Measurements from ENCODE around the gene TRAF2.

TRAF2 gene

DNA sequence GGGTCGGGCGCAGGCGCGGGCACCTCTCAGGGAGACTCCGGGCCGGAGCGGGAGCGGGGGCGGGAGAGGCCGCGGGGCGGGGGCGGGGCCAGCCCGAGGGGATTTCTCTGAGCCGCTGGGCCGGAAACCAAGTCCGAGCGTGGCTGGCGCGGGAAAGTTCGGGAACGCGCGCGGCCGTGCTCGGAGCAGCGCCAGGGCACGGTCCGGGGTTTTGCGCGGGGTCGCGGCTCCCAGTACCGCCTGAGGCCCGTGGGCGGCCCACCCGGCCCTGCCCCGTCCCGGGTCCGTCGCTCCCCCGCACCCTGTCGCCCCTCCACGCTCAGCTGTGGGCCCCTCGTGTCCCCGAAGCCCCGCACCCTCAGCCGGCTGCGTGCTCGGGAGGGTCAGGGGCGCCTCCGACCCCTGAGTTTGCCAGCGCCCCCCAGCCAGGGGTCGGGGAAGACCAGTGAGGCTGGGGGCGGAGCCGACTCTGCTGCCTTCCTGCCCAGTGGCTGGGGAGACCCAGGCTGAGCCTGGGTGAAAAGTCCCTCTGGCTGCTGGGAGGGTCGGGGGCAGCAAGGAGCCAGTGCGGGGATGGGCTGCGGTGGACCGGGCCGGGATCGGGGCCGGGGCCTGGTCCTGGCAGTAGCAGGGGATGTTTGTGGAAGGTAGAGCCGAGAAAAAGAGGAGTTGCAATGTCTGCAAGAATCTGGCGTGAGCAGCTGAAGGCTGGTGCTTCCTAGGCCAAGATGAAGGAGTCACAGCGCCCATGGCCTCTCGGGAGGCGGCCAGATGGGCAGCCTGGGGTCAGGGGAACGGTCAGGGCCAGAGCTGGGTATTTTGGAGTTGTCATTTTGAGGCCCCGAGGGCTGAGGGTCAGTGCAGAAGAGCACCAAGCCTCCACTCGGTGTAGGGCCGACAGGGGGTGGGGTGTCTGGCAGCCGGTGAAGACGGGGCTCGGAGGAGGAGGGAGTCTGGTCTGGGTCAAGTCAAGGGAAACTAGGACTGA is 588 bp downstream of the TRAF2 start:
- peak; percentile 32 for DNase-seq

DNA sequence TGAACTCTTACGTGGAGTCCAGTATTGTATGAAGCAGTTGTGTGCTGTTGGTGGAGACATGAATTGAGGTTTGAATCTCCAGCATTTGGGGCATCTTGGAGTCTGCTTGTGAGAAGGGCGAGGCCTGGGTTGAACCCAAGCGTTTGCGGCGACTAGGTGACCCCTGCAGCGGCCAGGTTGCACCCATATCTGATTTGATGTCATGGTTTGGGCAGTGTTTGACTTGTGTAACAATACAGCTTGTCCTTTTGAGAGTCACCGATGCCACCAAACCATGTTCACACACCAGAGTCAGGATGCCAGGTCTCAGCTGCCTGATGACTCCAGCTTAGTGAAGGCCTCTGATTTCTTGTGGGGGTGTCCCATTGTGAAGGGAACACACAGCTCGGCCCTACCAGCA is 2.1 kb downstream of the TRAF2 start:
- DNase-seq = no peak

DNA sequence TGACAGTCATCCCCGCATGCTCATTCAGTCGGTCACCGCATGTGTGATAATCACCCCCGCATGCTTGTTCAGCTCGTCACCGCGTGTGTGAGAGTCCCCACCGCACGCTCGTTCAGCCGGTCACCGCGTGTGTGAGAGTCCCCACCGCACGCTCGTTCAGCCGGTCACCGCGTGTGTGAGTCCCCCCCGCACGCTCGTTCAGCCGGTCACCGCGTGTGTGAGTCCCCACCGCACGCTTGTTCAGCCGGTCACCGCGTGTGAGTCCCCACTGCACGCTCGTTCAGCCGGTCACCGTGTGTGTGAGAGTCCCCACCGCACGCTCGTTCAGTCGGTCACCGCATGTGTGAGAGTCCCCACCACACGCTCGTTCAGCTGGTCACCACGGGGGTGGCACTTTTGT is 3.5 kb downstream of the TRAF2 start:
- no peak for DNase-seq

DNA sequence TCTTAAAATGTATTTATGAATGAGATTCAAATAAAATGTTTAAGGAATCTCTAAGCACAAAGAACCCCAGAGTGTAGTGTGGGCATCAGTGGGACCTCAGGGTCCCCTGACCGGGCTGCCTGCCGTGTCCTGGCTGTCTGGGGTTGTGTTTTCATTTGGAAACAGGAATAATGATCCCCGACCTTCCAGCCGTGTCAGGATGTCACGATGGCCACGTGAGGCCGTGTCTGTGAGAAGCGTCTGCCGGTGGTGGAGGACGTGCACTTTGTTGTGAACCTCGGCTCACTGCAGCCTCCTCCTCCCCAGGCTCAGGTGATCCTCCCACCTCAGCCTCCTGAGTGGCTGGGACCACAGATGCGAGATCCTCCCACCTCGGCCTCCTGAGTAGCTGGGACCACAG is 4.3 kb downstream of the TRAF2 start:
- DNase-seq = no peak

DNA sequence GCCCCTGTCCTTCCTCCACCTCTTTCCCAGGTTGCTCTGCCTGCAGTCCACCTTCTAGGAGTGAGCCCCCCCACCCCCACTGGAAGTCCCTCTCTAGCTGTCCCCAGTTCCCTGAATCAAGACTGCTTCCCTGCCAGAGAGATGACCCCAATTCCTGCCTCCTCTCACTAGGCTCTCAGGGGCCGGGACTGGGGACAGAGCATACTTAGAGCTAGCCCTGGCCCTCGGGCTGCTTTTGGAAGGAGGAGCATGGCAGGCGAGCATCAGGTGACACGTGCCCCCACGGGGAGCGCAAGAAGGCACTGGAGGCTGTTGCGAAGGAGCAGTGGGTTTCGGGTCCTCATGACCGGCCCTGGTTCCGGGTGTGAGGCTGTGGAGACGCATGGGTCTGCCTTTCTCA is 9.7 kb downstream of the TRAF2 start:
- DNase-seq = no peak

DNA sequence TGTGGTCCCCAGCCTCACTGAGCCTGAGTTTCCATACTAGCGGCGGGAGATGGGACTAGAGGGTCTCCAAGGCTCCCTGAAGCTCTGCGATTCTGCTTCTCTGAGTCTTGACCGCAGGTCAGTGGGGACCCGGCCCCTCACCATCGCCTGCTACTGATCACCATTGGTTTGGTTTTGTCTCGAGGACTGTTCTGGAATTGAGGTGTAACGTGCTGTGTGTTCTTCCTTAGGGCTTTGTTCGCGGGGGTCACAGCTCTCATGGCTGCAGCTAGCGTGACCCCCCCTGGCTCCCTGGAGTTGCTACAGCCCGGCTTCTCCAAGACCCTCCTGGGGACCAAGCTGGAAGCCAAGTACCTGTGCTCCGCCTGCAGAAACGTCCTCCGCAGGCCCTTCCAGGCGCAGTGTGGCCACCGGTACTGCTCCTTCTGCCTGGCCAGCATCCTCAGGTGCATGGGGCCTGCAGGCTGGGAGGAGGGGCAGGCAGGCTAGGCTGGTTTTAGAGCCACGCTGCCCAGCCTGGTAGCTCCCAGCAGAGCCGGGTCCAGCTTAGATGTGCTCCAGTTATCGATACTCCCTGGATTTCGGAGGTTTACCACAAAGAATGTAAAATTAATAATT is 12.3 kb downstream of the TRAF2 start:
- no peak for DNase-seq

DNA sequence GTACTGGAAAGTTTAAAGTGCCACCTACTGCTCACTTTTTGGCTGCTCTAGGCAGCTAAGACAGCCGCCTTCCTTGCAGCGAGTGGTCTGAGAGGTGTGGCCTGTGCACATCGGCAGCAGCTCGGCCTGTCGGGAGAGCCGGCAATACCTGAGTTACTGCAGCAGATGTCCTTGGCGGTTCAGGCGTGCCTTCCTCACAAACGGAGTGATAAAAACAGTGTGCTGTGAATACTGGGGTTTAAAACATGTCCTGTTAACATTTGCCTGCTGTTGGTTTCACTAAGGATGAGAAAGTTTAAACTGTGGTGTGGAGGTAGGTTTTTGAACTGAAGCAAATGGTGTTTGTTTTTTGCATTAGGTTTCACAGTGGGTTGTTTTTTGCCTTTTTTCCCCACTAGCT is 12.9 kb downstream of the TRAF2 start:
- no peak for DNase-seq

DNA sequence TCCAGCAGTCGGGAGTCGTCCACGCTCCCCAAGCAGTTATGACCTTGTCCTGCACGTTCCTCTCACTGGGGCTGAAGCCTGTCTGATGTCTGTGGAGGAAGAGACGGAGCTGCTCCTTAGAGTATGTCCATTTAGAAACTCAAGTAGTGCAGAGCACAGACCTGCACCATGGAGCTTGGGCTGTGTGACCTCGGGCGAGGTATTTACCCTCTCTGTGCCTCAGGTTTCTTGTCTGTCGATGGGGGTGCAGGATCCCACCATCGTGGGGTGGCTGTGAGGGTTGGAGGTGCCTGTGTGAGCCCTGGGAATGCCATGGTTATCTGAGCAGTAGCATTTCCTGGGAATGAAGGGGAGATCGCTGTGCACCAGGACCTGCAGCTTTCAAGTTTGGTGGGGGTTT is 14.2 kb downstream of the TRAF2 start:
- DNase-seq = no peak

DNA sequence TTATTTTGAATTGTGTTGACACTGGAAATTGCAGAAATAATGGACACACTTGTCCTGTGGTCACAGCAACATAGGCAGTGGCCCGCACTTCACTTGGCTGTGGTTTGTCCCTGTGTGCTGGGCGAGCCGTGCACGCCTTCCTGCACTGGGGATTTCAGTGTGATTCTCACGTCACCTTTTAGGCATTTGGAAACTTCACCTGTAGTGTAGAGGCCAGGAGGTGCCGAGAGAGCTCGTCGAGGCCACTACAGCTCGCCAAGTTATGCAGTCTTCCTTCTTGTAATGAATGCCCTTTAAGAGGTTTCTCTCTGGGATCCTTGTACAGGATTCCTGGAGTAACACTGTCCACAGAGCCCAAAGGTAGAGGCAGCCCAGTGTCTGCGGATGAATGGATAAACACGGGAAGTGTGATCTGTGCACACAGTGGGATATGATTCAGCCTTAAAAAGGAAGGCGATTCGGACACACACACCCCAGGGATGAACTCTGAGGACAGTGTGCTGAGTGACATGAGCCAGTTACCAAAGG is 14.7 kb downstream of the TRAF2 start:
- no peak for DNase-seq

DNA sequence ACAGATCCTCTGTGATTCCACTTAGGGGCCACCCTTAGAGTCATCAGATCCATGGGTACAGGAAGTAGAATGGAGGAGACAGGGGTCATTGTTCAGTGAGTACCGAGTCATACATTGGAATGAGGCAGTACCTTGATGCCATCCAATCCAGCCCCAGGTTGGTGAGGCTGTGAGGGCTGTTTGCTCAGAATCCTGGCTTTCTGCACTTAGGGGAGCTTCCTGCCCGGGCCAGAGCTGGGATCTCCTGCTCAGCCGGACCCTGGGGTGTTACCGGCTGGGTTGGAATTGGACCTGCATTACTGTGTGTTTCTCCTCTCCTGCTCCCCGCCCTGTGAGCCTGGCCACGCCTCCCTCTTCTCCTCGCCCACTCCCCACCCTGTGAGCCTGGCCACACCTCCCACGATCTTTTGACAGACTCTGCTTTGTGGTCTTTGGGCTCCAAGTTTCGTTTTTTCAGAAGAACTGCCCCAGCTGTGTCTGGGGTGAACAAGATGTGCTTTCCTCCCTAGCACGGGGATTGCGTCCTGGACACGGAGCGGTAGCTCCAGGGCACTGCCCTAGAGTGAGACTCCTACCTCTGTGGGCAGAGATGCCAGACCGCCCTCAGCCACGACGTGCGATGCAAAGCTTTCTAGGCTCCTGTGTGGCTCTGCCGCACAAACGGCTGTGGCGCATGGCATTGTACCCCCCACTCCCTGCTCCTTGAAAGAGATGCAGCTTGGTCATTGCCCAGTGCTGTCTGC is 15.4 kb downstream of the TRAF2 start:
- peak; percentile 84 for DNase-seq

DNA sequence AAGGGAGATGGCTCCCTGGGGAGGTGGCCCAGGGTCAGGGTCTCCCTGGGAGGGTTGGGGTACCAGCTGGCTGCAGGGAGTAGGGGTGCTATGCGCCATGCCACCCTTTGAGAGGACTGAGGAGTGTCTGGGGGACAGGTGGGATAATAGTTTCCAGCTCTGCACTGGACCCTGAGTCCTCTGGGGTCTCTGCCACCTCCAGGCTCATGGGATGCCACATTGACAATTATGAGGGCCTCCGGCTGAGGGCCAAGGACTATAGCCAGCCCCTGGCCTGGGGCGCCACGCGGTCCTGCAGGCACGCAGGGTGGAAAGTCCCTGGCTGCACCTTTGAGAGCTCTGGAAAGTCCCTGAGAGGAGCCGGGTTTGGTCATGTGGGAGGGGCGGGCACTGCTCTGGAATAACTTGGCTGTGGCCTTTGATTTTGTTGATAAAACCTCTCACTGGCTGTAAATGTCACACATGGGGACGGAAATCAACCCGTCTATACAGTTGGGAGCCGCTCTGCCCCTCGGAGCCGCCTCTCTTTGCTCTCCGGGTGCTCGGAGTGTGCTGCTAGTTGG is 16.0 kb downstream of the TRAF2 start:
- DNase-seq = peak; percentile 92

DNA sequence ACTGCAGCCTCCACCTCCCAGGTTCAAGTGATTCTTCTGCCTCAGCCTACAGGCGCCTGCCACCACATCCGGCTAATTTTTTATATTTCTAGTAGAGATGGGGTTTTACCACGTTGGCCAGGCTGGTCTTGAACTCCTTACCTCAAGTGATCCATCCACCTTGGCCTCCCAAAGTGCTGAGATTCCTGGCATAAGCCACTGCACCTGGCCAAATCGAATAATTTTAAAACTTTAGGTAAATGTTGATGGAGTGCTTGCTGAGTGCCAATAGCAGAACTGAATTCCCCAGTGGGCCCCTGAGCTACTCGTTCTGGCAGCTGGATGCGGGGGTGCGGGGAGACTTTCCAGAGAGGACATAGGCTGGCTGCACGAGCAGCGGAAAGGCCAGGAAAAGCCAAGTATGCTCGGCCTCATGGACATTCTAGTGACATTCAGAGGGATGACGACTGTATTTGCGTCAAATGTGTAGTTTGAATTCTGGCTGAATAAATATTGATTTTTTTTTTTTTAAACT is 16.8 kb downstream of the TRAF2 start:
- no peak for DNase-seq

DNA sequence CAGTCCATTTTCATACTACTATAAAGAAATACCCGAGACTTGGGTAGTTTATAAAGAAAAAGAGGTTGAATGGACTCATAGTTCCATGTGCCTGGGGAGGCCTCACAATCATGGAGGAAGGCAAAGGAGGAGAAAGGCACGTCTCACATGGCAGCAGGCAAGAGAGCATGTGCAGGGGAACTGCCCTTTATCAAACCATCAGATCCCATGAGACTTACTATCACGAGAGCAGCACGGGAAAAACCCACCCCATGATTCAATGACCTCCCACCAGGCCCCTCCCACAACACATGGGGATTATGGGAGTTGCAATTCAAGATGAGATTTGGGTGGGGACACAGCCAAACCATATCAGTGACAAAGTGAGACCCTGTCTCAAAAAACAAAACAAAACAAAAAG is 19.9 kb downstream of the TRAF2 start:
- no peak for DNase-seq

DNA sequence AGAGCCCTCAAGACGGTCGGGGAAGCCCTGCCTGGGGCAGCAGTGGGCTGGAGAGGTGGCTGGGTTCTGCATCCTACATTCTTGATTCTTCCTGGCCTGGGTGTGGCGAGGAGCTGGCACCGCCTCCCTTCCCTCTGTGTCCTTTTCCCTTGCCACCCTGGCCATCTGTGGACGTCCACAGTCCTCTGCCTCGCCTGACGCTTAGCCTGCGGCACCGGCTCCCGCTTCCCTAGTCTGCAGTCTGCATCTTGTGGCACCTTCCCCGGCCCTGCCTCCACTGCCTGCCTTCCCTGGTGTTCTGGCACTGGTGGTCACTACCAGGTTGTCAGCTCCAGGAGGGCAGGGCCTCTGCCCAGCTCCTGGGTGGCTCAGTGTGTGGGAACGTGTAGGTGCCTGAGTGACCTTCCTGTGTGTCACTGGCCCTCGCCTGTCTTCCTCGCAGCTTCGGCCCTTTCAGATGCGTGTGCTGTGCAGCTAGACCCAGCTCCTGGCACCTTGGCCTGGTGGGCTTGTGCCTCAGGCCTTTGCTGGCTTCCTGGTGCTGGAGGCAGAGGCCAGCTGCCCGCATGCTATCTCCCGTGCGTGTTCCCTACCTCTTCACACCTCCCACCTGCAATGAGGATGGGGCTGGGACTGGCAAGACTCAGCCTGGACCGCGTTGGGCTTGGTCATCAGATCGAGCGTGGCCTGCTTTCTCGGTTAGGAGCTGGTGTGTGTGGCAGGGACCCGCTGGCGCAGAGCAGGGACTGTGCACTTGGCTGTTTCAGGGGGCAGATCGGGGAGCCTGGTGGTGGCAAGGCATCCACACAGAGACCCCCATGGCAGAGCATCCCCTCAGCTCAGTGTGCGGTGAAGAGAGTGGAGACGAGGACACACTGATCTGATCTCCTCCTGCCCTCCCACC is 20.9 kb downstream of the TRAF2 start:
- DNase-seq = no peak

DNA sequence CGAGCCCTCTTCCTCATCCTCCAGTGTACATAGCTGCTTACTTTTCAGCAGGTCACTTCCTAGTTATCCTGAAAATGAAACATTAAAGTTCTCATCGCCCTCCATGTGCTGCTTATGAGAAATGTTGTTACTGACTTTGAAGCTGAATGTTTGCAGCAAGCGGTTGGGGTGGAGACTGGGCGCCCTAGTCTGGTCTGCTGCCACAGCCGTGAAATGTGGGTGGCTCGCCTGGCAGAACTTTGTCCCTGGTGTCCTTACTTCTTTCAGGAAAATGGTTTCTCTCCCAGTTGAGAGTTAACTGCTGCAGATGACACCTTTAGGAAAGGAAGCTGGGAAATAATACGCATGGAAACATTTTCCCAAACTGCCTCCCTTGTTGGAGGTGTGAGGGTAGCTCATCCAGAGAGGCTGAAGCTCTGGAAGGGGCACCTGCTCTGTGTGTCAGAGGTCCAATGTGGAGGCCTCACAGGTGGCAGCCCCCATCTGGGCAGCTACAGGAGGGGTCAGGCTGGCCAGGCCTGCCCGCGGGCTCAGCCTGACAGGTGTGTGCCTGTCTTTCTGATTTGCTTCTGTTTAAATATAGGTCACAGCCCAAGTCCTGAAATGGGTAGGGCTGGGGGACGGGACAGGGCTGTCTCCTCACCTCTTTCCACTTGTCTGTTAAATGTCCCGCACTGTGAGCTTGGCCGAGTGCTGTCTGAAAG is 24.0 kb downstream of the TRAF2 start:
- no peak for DNase-seq

DNA sequence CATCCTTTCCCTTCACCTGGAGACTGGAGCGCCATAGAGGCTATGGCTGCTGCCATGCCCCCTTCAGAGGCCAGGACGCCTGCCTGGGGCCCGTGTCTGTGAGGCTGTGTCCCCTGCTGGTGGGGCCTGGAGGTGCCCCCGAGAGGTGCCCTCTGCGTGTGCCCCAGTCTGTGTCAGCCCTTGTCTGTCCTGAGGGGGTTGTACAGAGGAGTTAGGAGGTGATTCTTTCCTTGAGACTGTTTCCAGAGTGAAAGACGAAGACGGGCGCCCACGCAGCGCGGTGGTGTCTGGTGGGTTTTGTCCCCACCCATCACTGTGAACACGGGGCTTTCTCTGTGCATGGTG is 24.6 kb downstream of the TRAF2 start:
- DNase-seq = no peak

DNA sequence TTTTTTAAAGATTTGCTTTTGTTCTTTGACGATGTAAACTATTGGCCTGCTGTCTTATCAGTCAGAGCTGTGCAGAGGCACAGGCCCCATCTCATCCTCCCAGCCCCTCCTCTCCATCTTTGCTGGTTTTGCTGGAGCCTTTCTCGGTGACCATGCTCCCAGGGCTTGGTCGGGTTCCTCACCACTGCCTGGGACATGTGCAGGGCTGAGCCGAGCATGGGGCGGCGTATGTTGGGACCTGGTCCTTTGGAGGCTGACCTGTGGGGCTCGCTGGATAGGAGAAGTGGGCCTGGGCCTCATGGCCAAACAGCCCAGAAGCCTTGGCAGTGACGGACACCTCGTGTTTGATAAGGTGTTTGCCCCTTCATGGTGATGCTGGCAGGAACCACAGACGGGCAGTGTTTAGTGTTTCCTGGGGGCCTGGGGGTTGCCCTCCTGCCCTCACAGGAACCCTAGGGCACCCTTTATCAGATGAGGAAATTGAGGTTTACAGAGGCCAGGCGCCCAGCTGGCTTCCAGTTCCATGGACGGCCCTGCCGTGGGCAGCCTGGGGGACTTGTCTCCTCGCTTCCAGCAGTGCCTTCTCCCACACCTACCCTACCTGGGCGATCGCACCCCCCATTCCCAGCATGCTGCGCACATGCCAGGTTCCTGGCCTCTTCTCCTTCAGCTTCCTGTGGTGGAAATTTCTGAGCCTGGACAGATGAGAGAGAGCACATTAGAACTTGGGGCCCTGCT is 27.6 kb downstream of the TRAF2 start:
- DNase-seq = no peak

DNA sequence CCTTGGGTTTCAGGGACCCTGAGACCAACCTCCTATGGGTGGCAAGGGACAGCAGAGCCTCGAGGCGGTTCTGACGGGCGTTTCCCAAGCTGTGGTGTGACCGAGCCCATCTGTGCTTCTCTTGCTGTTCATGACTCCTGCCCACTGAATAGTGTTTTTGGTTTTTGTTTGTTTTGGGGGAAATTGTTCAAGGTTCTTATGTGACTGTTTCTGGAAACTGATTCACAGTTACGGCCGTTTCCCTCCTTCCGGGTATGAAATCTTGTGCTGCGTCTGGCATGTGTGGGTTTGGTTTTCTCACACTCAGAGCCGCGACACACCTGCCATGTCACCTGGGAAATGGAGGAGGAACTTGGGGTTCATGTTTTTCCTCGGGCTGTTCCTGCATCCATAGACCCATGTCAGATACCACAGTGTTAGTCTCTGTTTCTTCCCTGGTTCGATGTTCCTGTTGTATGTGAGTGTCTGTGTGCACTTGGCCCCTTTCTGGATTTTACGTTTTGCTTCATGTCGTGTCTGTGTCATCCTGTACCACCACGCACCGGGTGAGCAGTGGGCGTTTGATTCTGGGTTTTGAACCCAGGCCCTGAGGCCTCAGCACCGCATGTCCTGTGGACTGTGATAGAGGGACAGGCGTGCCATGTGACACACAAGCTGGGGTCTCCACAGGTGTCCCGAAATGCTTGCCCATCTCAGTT is 29.5 kb downstream of the TRAF2 start:
- DNase-seq = no peak

DNA sequence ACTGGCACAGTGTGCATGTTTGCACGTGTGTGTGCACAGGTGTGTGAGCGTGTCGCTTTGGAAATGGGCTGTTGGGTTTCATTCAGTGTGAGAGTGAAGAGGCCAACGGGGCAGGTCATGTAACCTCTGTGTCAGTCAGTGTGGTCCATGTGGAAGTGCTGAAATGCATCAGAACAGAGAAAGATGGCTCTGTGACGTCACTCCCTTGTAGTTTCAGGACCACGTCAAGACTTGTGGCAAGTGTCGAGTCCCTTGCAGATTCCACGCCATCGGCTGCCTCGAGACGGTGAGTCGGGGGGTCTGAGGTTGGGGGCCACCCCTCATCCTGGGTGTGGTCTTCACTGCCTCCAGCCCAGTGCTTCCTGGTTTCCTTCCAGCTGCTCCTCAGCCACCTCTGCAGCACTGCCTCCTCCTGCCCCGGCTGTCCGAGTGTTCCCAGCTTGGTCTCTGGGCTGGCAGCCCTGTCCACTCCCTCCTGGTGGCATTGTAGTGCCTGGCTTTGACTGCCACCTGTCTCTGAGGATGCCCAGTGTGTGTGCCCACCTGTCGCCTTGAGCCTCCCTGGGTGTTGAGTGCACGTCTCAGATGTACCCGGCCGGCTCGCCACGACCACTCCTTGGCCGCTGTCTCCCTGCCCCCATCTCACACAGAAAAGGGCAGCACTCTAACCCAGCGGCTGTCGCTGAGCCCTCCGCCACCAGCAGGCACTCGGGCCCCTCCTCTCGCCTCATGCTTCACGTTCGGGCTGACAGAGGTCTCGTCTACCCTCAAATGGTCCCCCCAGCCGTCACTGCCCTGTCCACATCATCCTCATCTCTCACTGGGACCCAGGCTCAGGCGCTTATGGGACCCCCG is 30.2 kb downstream of the TRAF2 start:
- DNase-seq = no peak
